ENCODE results near the gene PCDHA3. TPM values are rescaled to one million over a fixed set of nuclear protein-coding genes. Genes with fewer than 3 reads are reported as not detected.
"Not testable (repeated sequence)": the region's sequence is repeated elsewhere in the genome, so short reads cannot be mapped to it uniquely, and the experiment has no call there.

Gene PCDHA3
- total and polyA plus RNA-seq, 10 donors, result 0.03 to 2.3 (median 0.49) TPM; not detected in 2

- Histone ChIP-seq H3K27ac (no peak overlapping the region), H3K36me3 (no peaks in the 10 kb centered on the region), H3K27me3 (replicated peaks in 1 of 7) (peaks cover 0 to 58% (median 0%) of the 10 kb centered on the region in 7 donors), H3K9me3 (peaks cover 0 to 95% (median 64%) of the 10 kb centered on the region in 8 donors), H3K4me1 (no peaks in the 10 kb centered on the region), H3K4me3 (no peak overlapping the region)
- TF ChIP-seq POLR2A (IDR thresholded peaks at IDR 0.05), result no peak
- no peak for TF ChIP-seq POLR2AphosphoS5 (IDR thresholded peaks at IDR 0.05)
- TF ChIP-seq CTCF (IDR thresholded peaks at IDR 0.05 in 8 of 11, conservative IDR thresholded peaks at IDR 0.05 in 3 of 11), result no peak
- intact Hi-C loops (cut with DNase I; ENCODE audit: low total_unique reads), result no loop called here
- no peak for DNase-seq
- WGBS, 5 donors, result 48 to 63% (median 55%) methylated on average over 27 to 53 of the region's 53 CpGs
Observed at GRCh38 chr5:140802781-140803271, 2.0 kb downstream of the PCDHA3 start.

DNA sequence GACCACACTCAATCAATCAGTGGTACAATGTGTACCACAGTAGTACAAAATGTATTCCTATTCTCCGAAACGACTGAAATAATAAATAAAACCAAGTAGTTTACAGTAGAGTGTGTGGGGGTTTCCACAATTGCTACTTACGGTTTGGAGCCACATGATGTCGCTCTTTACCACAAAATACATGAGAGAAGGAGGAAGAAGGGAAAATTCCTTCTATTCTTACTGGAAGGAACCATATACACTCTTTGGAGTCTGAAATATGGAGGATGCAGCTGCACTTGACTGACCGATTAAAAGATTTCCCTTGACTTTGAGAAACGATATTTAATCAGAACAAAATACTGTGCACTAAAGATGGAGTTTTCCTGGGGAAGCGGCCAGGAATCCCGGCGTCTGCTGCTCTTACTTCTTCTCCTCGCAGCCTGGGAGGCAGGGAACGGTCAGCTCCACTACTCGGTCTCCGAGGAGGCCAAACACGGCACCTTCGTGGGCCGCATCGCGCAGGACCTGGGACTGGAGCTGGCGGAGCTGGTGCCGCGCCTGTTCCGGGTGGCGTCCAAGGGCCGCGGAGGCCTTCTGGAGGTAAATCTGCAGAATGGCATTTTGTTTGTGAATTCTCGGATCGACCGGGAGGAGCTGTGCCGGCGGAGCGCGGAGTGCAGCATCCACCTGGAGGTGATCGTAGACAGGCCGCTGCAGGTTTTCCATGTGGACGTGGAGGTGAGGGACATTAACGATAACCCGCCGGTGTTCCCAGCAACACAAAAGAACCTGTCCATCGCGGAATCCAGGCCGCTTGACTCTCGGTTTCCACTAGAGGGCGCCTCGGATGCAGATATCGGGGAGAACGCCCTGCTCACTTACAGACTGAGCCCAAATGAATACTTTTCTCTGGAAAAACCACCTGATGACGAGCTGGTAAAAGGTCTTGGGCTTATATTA, 6.2 kb downstream of the PCDHA3 start, which contains the start of gene PCDHA4:
PCDHA4 (plus strand) TSS at position 235 of the 942 bp plus-strand sequence.
- Histone ChIP-seq H3K4me3 (peak within 1 kb of the TSS in 5 of 8 donors; percentile 11 to 48 (median 25)), H3K4me1 (no peaks in the 10 kb centered on the region), H3K27ac (no peak within 1 kb of the TSS), H3K36me3 (no peaks in the 10 kb centered on the region), H3K27me3 (replicated peaks in 1 of 7) (peaks cover 0 to 50% (median 0%) of the 10 kb centered on the region in 7 donors), H3K9me3 (peaks cover 0 to 95% (median 68%) of the 10 kb centered on the region in 8 donors)
- WGBS, 5 donors, result 19 to 26% (median 23%) methylated on average over 26 to 38 of the region's 47 CpGs
- intact Hi-C loops (cut with DNase I; ENCODE audit: low total_unique reads), result no loop called here
- no peak for DNase-seq
- no peak for TF ChIP-seq POLR2AphosphoS5 (IDR thresholded peaks at IDR 0.05)
- TF ChIP-seq CTCF (IDR thresholded peaks at IDR 0.05 in 8 of 11, conservative IDR thresholded peaks at IDR 0.05 in 3 of 11), result peak in 3 of 11 experiments; percentile 8 to 13 (median 10)

DNA sequence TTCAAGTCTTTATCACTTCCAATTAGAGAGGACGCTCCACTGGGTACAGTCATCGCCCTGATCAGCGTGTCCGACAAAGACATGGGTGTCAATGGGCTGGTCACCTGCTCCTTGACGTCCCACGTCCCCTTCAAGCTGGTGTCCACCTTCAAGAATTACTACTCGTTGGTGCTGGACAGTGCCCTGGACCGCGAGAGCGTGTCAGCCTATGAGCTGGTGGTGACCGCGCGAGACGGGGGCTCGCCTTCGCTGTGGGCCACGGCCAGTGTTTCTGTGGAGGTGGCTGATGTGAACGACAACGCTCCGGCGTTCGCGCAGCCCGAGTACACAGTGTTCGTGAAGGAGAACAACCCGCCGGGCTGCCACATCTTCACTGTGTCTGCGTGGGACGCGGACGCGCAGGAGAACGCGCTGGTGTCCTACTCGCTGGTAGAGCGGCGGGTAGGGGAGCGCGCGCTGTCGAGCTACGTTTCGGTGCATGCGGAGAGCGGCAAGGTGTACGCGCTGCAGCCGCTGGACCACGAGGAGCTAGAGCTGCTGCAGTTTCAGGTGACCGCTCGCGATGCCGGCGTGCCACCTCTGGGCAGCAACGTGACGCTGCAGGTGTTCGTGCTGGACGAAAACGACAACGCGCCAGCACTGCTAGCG, 7.5 kb downstream of the PCDHA3 start:
- Histone ChIP-seq H3K9me3 (peaks cover 0 to 93% (median 61%) of the 10 kb centered on the region in 8 donors), H3K27me3 (replicated peaks in 1 of 7) (peaks cover 0 to 38% (median 0%) of the 10 kb centered on the region in 7 donors)
- WGBS, 5 donors, result 63 to 76% (median 71%) methylated on average over 56 to 62 of the region's 62 CpGs
- DNase-seq; H3K4me1 ChIP-seq; H3K27ac ChIP-seq; intact Hi-C loops (cut with DNase I; ENCODE audit: low total_unique reads); H3K36me3 ChIP-seq; H3K4me3 ChIP-seq: not testable (repeated sequence)

GRCh38 chr5:140808889-140809291, 8.0 kb downstream of the PCDHA3 start:
- Histone ChIP-seq H3K36me3 (no peaks in the 10 kb centered on the region), H3K4me1 (no peaks in the 10 kb centered on the region), H3K4me3 (no peak overlapping the region), H3K27ac (no peak overlapping the region), H3K27me3 (replicated peaks in 1 of 7) (peaks cover 0 to 38% (median 0%) of the 10 kb centered on the region in 7 donors), H3K9me3 (peaks cover 0 to 93% (median 61%) of the 10 kb centered on the region in 8 donors)
- intact Hi-C loops (cut with DNase I; ENCODE audit: low total_unique reads), result no loop called here
- DNase-seq, result no peak
- WGBS, 5 donors, result 68 to 79% (median 73%) methylated on average over 33 to 43 of the region's 43 CpGs
- TF ChIP-seq CTCF (IDR thresholded peaks at IDR 0.05 in 8 of 11, conservative IDR thresholded peaks at IDR 0.05 in 3 of 11) (no peak), POLR2AphosphoS5 (IDR thresholded peaks at IDR 0.05) (no peak), POLR2A (IDR thresholded peaks at IDR 0.05) (no peak)

Measured in spleen (tissue), 11 donors.